A549 (cell line): ENCODE data around the gene SLC22A14. TPM values are rescaled to one million over a fixed set of nuclear protein-coding genes. Genes with fewer than 3 reads are reported as not detected.

Experiments used
- ATAC-seq, 2 experiments: fragments of 200-7000 bp in 1 of 2; fragments of >200 bp in 1 of 2; cut with Nextera tagmentation in 1 of 2; cut with Tn5 transposase in 1 of 2; 3 replicates each; pipeline versions ENCODE4 v1.8.0 to v1.9.1; 2018 to 2020; ENCODE audit warnings: mild to moderate bottlenecking in 1 of 2, moderate library complexity in 1 of 2
- CTCF ChIA-PET: fragments of 300-600 bp; sonication (Branson Sonifier 250); formaldehyde crosslinking; extraction: SDS; loops from one replicate; lab custom pipeline; 2021; ENCODE audit warnings: antibody characterized with exemption, inconsistent platforms; lab: Yijun Ruan, JAX
- POLR2A ChIA-PET: fragments of 350-600 bp; formaldehyde crosslinking; extraction: SDS; loops from one replicate; lab custom pipeline; 2021; ENCODE audit warnings: antibody characterized with exemption, inconsistent platforms; lab: Yijun Ruan, JAX
- DNase-seq, 2 experiments: peaks; one replicate each; pipeline versions ENCODE4 v3.0.0 to v3.0.0-alpha.2; 2011 to 2016; ENCODE audit warnings: low read depth in 1 of 2, low spot score in 1 of 2
- FAIRE-seq: peaks from 2 replicates; lab custom pipeline; 2011; peaks lifted over from hg19 to GRCh38; lab: Jason Lieb, UNC
- H3K27ac ChIP-seq, 2 experiments: fragments of >200 bp; sonication (Bioruptor Twin); formaldehyde crosslinking; 3 replicates each; pipeline ENCODE4 v1.5.1; 2016 to 2017
- H3K4me1 ChIP-seq: fragments of >200 bp; sonication (Bioruptor Twin); formaldehyde crosslinking; 3 replicates; pipeline ENCODE4 v1.6.1; 2016
- H3K4me2 ChIP-seq: fragments of >200 bp; sonication (Bioruptor Twin); formaldehyde crosslinking; 3 replicates; pipeline ENCODE4 v1.6.1; 2016
- H3K4me3 ChIP-seq: fragments of >200 bp; sonication (Bioruptor Twin); formaldehyde crosslinking; 3 replicates; pipeline ENCODE4 v1.5.1; 2016
- H3K9me3 ChIP-seq: fragments of >200 bp; sonication (Bioruptor Twin); formaldehyde crosslinking; 3 replicates; pipeline ENCODE4 v1.6.1; 2016
- CBX8 ChIP-seq: fragments of 200-600 bp; sonication (generic); IDR thresholded peaks from 2 replicates; pipeline ENCODE4 v1.6.1; 2016
- CEBPB ChIP-seq, 2 experiments: fragments of >200 bp in 1 of 2; sonication (Bioruptor Twin) in 1 of 2; formaldehyde crosslinking in 1 of 2; IDR thresholded peaks; 2 replicates each; pipeline ENCODE4 v1.6.1; 2012 to 2016
- CHD2 ChIP-seq: fragments of 150-350 bp; IDR thresholded peaks from 2 replicates; pipeline ENCODE4 v1.6.1; 2014; ENCODE audit warnings: low read length; ENCODE audit not compliant: partially characterized antibody
- EHMT2 ChIP-seq: fragments of 200-600 bp; sonication (generic); IDR thresholded peaks from 2 replicates; pipeline ENCODE4 v1.6.1; 2016; ENCODE audit warnings: antibody characterized with exemption, low read depth, mild to moderate bottlenecking, moderate library complexity
- ESRRA ChIP-seq: fragments of 150-350 bp; IDR thresholded peaks from 2 replicates; pipeline ENCODE4 v1.6.1; 2014; ENCODE audit warnings: mild to moderate bottlenecking, low read length, borderline replicate concordance
- FOSB ChIP-seq: fragments of 250-450 bp; sonication (Bioruptor Pico); IDR thresholded peaks from 2 replicates; pipeline ENCODE4 v1.5.0; 2020; ENCODE audit warnings: mild to moderate bottlenecking, moderate library complexity
- FOXS1 ChIP-seq: fragments of 250-450 bp; sonication (Bioruptor Pico); IDR thresholded peaks from 2 replicates; pipeline ENCODE4 v1.5.0; 2020; ENCODE audit warnings: mild to moderate bottlenecking, moderate library complexity
- GATA3 ChIP-seq: IDR thresholded peaks from 2 replicates; pipeline ENCODE4 v1.6.1; 2012; ENCODE audit warnings: borderline replicate concordance
- HEYL ChIP-seq: fragments of 250-450 bp; sonication (Bioruptor Pico); IDR thresholded peaks from 2 replicates; pipeline ENCODE4 v1.8.0; 2021; ENCODE audit warnings: mild to moderate bottlenecking, moderate library complexity
- HOXB13 ChIP-seq: fragments of 250-450 bp; sonication (Bioruptor Pico); IDR thresholded peaks from 2 replicates; pipeline ENCODE4 v1.5.0; 2020; ENCODE audit warnings: low read depth, mild to moderate bottlenecking, moderate library complexity
- JUN ChIP-seq, 2 experiments: fragments of >200 bp; sonication (Bioruptor Twin); formaldehyde crosslinking; IDR thresholded peaks; 2 replicates in 1 of 2; 3 replicates in 1 of 2; pipeline ENCODE4 v1.6.1; 2016 to 2017
- KDM5A ChIP-seq: fragments of 200-600 bp; sonication (generic); IDR thresholded peaks from 2 replicates; pipeline ENCODE4 v1.6.1; 2016; ENCODE audit warnings: antibody characterized with exemption, mild to moderate bottlenecking
- MAFK ChIP-seq: fragments of 450-650 bp; IDR thresholded peaks from 2 replicates; pipeline ENCODE4 v1.6.1; 2014; ENCODE audit not compliant: partially characterized antibody
- NPAS2 ChIP-seq: fragments of 250-450 bp; sonication (Bioruptor Pico); IDR thresholded peaks from 2 replicates; pipeline ENCODE4 v1.8.0; 2022; ENCODE audit warnings: mild to moderate bottlenecking, moderate library complexity, borderline replicate concordance
- NR3C1 ChIP-seq: fragments of >200 bp; sonication (Bioruptor Twin); formaldehyde crosslinking; IDR thresholded peaks from 3 replicates; pipeline ENCODE4 v1.6.1; 2017
- SMC3 ChIP-seq: fragments of >200 bp; sonication (Bioruptor Twin); formaldehyde crosslinking; IDR thresholded peaks from 3 replicates; pipeline ENCODE4 v1.6.1; 2018; ENCODE audit warnings: inconsistent platforms
- TP53 ChIP-seq: fragments of 250-450 bp; sonication (Bioruptor Pico); IDR thresholded peaks from 2 replicates; pipeline ENCODE4 v1.5.0; 2021; ENCODE audit warnings: mild to moderate bottlenecking, moderate library complexity
- ZFP36 ChIP-seq: fragments of 450-650 bp; IDR thresholded peaks from 2 replicates; pipeline ENCODE4 v1.6.1; 2014; ENCODE audit warnings: borderline replicate concordance; ENCODE audit not compliant: partially characterized antibody
- ZNF302 ChIP-seq: fragments of 250-450 bp; sonication (Bioruptor Pico); IDR thresholded peaks from 2 replicates; pipeline ENCODE4 v1.9.0; 2021; ENCODE audit warnings: inconsistent platforms, mild to moderate bottlenecking, moderate library complexity
- WGBS: methylation state at CpG from one replicate; pipeline ENCODE4 v1.1.6; 2017; ENCODE audit errors: missing lambda C conversion rate; 5-methylcytosine and 5-hydroxymethylcytosine counted together
- polyA plus RNA-seq, 4 experiments: library from polyadenylated mRNA; depleted of rRNA in 3 of 4; stranded (reverse); fragments of >200 nt; fragmentation: RNase III in 1 of 4; extraction: RNeasy Plus Mini Kit Qiagen cat#74134 plus additional on column Dnase treatment in 1 of 4; gene quantifications; 2 replicates in 3 of 4; 3 replicates in 1 of 4; pipeline ENCODE4 v1.2.3, GENCODE V29; 2011 to 2017
- TF ChIP-seq, protein P1 (sequence below): fragments of 450-650 bp; IDR thresholded peaks from 2 replicates; pipeline ENCODE4 v1.6.1; 2014; ENCODE audit warnings: antibody characterized with exemption
- TF ChIP-seq, protein P2 (sequence below): fragments of >200 bp; sonication (Bioruptor Twin); formaldehyde crosslinking; IDR thresholded peaks from 2 replicates; pipeline ENCODE4 v1.6.1; 2016
- TF ChIP-seq, protein P3 (sequence below): fragments of 250-450 bp; sonication (Bioruptor Pico); IDR thresholded peaks from 2 replicates; pipeline ENCODE4 v1.5.0; 2020; ENCODE audit warnings: low read depth, mild to moderate bottlenecking, moderate library complexity
- TF ChIP-seq, protein P4 (sequence below): fragments of >200 bp; sonication (Bioruptor Twin); formaldehyde crosslinking; IDR thresholded peaks from 3 replicates; pipeline ENCODE4 v1.6.1; 2016

SLC22A14 gene
- polyA plus RNA-seq, 2 of the 4 experiments (the other 2 are of a cell fraction), result 0.04 TPM; not detected in 1

DNA sequence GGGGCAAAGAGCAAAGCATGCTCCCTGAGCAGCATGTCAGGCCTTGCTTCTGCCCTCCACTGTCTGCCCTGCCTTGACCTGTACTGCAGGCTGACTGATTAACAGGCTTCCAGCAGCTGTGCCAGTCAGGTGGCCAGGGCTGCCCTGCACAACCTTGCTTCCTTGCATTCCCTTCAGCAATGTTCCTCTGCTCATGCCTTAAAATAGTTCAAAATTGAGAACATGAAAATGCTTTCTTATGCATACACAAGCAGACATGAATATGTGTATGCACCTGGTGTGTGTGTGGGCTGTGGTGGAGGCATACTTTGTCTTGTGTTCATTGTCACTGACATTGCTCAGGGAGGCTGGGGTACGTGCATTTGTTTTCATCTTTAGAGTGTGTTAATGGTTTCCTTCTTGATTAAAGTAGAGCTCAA is 17.7 kb upstream of the SLC22A14 start (continued):
- no peak for TF ChIP-seq GATA3

DNA sequence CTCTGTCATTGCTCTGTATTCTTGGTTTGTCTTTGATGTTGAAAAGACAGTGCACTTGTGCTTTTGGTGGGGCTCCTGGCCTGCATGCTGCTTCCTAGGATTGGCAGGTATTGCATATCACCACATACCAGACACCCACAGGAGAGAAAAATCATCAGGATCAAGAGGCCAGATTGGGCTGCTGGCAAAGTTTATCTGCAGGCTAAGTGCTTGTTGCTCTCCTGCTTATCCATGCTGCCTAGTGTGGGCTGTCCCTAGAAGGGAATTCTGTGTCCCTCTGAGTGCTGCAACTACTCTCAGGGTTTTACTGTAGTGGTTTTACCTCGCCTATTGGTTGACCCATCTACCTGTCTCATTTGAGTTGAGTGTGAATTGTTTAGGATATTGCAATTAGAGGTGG is 17.3 kb upstream of the SLC22A14 start:
- no peak for DNase-seq
- CTCF ChIA-PET, result no interaction called here
- no peak overlapping the region for H3K4me3 ChIP-seq
- no peaks in the 10 kb centered on the region for H3K9me3 ChIP-seq
- H3K4me2 ChIP-seq, result no peak overlapping the region
- FAIRE-seq, result no peak
- TF ChIP-seq, protein P1, sequence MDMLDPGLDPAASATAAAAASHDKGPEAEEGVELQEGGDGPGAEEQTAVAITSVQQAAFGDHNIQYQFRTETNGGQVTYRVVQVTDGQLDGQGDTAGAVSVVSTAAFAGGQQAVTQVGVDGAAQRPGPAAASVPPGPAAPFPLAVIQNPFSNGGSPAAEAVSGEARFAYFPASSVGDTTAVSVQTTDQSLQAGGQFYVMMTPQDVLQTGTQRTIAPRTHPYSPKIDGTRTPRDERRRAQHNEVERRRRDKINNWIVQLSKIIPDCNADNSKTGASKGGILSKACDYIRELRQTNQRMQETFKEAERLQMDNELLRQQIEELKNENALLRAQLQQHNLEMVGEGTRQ, result no peak
- TF ChIP-seq FOSB (CRISPR knock-in tag) (no peak), CBX8 (no peak), SMC3 (no peak), MAFK (no peak), CHD2 (no peak), KDM5A (no peak)
- TF ChIP-seq, all 56 proteins: peak for 0
- POLR2A ChIA-PET, result no interaction called here
- WGBS, result 24% methylated on average over 1 of the region's 1 CpG
- no peaks in the 10 kb centered on the region for H3K4me1 ChIP-seq
- ATAC-seq, result no peak
- H3K27ac ChIP-seq, result no peak overlapping the region

DNA sequence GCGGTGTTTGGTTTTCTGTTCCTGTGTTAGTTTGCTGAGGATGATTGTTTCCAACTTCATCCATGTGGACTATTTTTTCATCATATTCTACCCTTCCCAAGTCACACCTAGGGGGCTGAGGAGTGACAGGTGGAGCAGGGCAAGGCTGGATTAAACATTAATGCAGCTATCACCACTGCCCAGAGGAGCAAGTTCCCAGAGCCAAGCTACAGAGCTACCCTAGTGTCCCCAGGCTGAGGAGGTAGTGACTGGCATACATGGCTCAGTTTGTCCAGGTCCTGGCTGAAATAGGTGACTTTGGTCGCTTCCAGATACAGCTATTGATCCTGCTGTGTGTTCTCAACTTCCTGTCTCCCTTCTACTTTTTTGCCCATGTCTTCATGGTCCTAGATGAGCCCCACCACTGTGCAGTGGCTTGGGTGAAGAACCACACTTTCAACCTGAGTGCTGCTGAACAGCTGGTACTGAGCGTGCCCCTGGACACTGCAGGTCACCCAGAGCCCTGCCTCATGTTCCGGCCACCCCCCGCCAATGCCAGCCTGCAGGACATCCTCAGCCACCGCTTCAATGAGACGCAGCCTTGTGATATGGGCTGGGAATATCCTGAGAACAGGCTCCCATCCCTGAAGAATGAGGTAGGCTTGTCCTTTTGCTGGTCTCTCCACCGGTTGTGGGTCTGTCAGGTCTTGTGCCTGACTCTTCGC is 16.3 kb upstream of the SLC22A14 start, which contains the start of gene SLC22A13:
SLC22A13 (plus strand) TSS at position 209 of the 704 bp plus-strand sequence; CDS start at position 258, 49 bp downstream.
- ChIA-PET POLR2A (no interaction called here), CTCF (interaction anchor here (0.6 kb wide), 1 partner anchor 45 kb away, joined by 3 read pairs; no protein-coding TSS in a partner anchor)
- DNase-seq (no peak), FAIRE-seq (no peak), ATAC-seq (peak in 1 of 2 experiments; percentile 39; a peak in 2 of 6 replicates)
- Histone ChIP-seq H3K4me1 (no peaks in the 10 kb centered on the region), H3K4me3 (no peak within 1 kb of the TSS), H3K4me2 (no peak within 1 kb of the TSS), H3K27ac (no peak within 1 kb of the TSS), H3K9me3 (no peaks in the 10 kb centered on the region)
- WGBS, result 80% methylated on average over 9 of the region's 9 CpGs
- TF ChIP-seq SMC3 (no peak), EHMT2 (no peak), FOXS1 (no peak), JUN (IDR thresholded peaks at IDR 0.05) (no peak), HEYL (CRISPR knock-in tag) (no peak), TP53 (CRISPR knock-in tag) (no peak), NPAS2 (no peak), KDM5A (no peak), CEBPB (IDR thresholded peaks at IDR 0.05) (no peak), HOXB13 (CRISPR knock-in tag) (no peak), CHD2 (no peak)
- TF ChIP-seq, protein P2, sequence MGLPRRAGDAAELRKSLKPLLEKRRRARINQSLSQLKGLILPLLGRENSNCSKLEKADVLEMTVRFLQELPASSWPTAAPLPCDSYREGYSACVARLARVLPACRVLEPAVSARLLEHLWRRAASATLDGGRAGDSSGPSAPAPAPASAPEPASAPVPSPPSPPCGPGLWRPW, result no peak
- TF ChIP-seq, protein P3, sequence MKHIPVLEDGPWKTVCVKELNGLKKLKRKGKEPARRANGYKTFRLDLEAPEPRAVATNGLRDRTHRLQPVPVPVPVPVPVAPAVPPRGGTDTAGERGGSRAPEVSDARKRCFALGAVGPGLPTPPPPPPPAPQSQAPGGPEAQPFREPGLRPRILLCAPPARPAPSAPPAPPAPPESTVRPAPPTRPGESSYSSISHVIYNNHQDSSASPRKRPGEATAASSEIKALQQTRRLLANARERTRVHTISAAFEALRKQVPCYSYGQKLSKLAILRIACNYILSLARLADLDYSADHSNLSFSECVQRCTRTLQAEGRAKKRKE (CRISPR knock-in tag), result no peak

DNA sequence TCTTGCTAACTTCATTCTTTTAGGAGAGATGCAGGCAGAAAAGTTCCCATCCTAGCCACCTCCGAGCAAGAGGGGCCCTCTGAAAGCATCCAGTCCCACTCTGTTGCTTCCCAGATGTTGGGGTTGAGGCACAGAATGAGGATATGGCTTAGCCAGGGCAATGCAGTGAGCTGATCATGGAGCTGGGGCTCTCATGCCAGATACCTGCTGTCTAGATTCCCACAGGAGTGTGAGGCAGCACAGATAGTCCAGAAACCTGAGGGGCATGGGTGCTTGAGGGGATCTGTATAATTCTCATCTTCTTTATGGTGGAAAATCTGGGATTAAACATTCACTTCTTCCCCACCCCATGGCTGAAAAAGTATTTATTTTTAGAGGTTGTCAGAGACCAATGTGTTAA is 15.3 kb upstream of the SLC22A14 start:
- DNase-seq (no peak), ATAC-seq (no peak), FAIRE-seq (no peak)
- Histone ChIP-seq H3K27ac (no peak overlapping the region), H3K9me3 (no peaks in the 10 kb centered on the region), H3K4me2 (no peak overlapping the region), H3K4me1 (no peaks in the 10 kb centered on the region), H3K4me3 (no peak overlapping the region)
- WGBS, result 36% methylated on average over 1 of the region's 1 CpG
- POLR2A ChIA-PET, result interaction anchor here (0.6 kb wide), 1 partner anchor 57 kb away, joined by 3 read pairs; no protein-coding TSS in a partner anchor
- TF ChIP-seq, protein P1, result no peak
- TF ChIP-seq, protein P4, sequence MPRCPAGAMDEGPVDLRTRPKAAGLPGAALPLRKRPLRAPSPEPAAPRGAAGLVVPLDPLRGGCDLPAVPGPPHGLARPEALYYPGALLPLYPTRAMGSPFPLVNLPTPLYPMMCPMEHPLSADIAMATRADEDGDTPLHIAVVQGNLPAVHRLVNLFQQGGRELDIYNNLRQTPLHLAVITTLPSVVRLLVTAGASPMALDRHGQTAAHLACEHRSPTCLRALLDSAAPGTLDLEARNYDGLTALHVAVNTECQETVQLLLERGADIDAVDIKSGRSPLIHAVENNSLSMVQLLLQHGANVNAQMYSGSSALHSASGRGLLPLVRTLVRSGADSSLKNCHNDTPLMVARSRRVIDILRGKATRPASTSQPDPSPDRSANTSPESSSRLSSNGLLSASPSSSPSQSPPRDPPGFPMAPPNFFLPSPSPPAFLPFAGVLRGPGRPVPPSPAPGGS, result no peak
- TF ChIP-seq ESRRA (no peak), ZNF302 (CRISPR knock-in tag) (no peak), NR3C1 (no peak), ZFP36 (no peak)
- TF ChIP-seq, protein P2, result no peak
- CTCF ChIA-PET, result no interaction called here
